IMR-90 (cell line): ENCODE data around the gene MROH7.

Experiments used
- CEBPB ChIP-seq: IDR thresholded peaks from 2 replicates; pipeline ENCODE4 v1.6.1; 2012; ENCODE audit warnings: low read depth, low read length, improper control_type of control experiment
- CTCF ChIP-seq: conservative IDR thresholded peaks from 2 replicates; pipeline ENCODE4 v1.5.1; 2012; ENCODE audit warnings: mild to moderate bottlenecking, low read depth, low read length, improper control_type of control experiment
- ELK1 ChIP-seq: fragments of 150-350 bp; IDR thresholded peaks from 2 replicates; pipeline ENCODE4 v1.6.1; 2016; ENCODE audit warnings: low read depth, mild to moderate bottlenecking, low read length, moderate library complexity, borderline replicate concordance
- MXI1 ChIP-seq: IDR thresholded peaks from 2 replicates; pipeline ENCODE4 v1.6.1; 2012; ENCODE audit warnings: low read depth, mild to moderate bottlenecking, low read length, moderate library complexity, borderline replicate concordance
- POLR2A ChIP-seq: IDR thresholded peaks from 2 replicates; pipeline ENCODE4 v1.6.1; 2012; ENCODE audit warnings: mild to moderate bottlenecking, low read depth, low read length
- RCOR1 ChIP-seq: IDR thresholded peaks from 2 replicates; pipeline ENCODE4 v1.6.1; 2012; ENCODE audit warnings: mild to moderate bottlenecking, low read length, improper control_type of control experiment; ENCODE audit not compliant: insufficient replicate concordance

- no peak for TF ChIP-seq CTCF
- TF ChIP-seq CEBPB = no peak
- TF ChIP-seq ELK1 = no peak
- no peak for TF ChIP-seq POLR2A
- no peak for TF ChIP-seq MXI1
- no peak for TF ChIP-seq RCOR1
These were observed 109.0 kb downstream of the MROH7 start for GRCh38 chr1:54750596-54750995.
